ENCODE results near the gene DMD. TPM values are rescaled to one million over a fixed set of nuclear protein-coding genes. Genes with fewer than 3 reads are reported as not detected.
A peak's percentile ranks its signal among the peaks of the same experiment; 100 is the strongest.

The DMD gene
- total RNA-seq, 1 experiment from 2014 or later = 25.3 TPM

DNA sequence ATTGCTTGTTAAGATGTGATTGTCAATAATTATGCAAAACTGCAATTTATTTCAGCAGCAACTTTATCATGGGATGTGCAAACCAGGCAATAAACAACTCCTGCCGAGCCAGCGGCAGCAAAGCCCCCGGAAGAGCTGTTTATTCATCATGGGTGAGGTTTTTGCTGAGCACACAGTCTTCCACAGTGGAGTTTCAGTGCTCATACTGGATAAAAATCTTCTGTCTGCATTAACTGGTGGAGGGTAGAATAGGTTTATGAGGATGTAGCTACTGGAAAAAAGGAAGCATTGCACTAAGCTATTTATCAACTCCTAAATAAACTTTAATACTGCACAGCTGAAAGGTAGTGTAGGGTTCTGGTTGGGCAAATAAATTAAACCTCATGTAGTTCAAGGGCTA is 1582.2 kb downstream of the DMD start:
- Histone ChIP-seq H3F3A (ENCODE audit: insufficient read depth, low read depth) (no peaks in the 10 kb centered on the region), H3K79me2 (ENCODE audit: low read depth) (no peaks in the 10 kb centered on the region), H3K4me2 (no peak overlapping the region), H3K4me1 (replicated peaks; ENCODE audit: insufficient read depth) (no peaks in the 10 kb centered on the region), H3K9me2 (ENCODE audit: insufficient read depth) (no peaks in the 10 kb centered on the region), H3K36me3 (ENCODE audit: low read depth) (no peaks in the 10 kb centered on the region), H3K4me3 (no peak overlapping the region), H3K9me3 (ENCODE audit: insufficient read depth, low read depth) (no peaks in the 10 kb centered on the region), H3K27me3 (ENCODE audit: insufficient read depth, low read depth) (no peaks in the 10 kb centered on the region), H2AFZ (no peak overlapping the region), H4K20me1 (ENCODE audit: insufficient read depth) (no peaks in the 10 kb centered on the region), H3K27ac (no peak overlapping the region)
- intact Hi-C loops (cut with micrococcal nuclease; ENCODE audit: unreplicated experiment) = no loop called here
- no TSS peak for BruUV-seq (replicated peaks)
- DNase-seq = no peak
- TF ChIP-seq, protein P1, sequence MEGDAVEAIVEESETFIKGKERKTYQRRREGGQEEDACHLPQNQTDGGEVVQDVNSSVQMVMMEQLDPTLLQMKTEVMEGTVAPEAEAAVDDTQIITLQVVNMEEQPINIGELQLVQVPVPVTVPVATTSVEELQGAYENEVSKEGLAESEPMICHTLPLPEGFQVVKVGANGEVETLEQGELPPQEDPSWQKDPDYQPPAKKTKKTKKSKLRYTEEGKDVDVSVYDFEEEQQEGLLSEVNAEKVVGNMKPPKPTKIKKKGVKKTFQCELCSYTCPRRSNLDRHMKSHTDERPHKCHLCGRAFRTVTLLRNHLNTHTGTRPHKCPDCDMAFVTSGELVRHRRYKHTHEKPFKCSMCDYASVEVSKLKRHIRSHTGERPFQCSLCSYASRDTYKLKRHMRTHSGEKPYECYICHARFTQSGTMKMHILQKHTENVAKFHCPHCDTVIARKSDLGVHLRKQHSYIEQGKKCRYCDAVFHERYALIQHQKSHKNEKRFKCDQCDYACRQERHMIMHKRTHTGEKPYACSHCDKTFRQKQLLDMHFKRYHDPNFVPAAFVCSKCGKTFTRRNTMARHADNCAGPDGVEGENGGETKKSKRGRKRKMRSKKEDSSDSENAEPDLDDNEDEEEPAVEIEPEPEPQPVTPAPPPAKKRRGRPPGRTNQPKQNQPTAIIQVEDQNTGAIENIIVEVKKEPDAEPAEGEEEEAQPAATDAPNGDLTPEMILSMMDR (conservative IDR thresholded peaks at IDR 0.05) = no peak
- no peak for TF ChIP-seq EZH2 (IDR thresholded peaks at IDR 0.05; ENCODE audit: low read depth)
- POLR2A ChIA-PET (ENCODE audit: unreplicated experiment) = no interaction called here
- CTCF ChIA-PET = no interaction called here

DNA sequence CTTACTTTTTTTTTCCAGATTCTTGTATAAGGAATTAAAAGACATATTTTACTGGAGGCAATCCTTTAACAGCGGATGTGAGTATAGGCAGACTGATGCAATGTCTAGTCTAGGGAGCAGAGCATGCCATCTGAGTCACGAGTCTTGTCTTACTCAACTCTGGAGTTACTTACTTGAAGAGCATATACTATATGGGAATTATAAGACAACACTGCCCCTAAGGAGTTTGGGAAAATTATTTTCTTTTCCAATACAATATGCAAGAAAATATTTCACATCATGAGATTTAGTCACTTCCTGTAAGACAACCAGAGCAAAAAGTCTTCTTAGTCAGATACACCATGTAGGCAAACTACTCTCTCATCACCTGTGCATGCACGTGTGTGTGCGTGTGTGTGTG is 1602.2 kb downstream of the DMD start:
- Histone ChIP-seq H3K27me3 (ENCODE audit: insufficient read depth, low read depth) (no peaks in the 10 kb centered on the region), H3K4me3 (no peak overlapping the region), H3K27ac (peak overlapping the region; percentile 61), H2AFZ (no peak overlapping the region), H3K36me3 (ENCODE audit: low read depth) (no peaks in the 10 kb centered on the region), H3K4me1 (replicated peaks; ENCODE audit: insufficient read depth) (0 out of 2 replicates have a peak, but pooled peaks cover 9% of the 10 kb centered on the region), H3K9me3 (ENCODE audit: insufficient read depth, low read depth) (0 out of 2 replicates have a peak, but pooled peaks cover 5% of the 10 kb centered on the region), H4K20me1 (ENCODE audit: insufficient read depth) (no peaks in the 10 kb centered on the region), H3K4me2 (no peak overlapping the region), H3F3A (ENCODE audit: insufficient read depth, low read depth) (no peaks in the 10 kb centered on the region), H3K9me2 (ENCODE audit: insufficient read depth) (no peaks in the 10 kb centered on the region), H3K79me2 (ENCODE audit: low read depth) (no peaks in the 10 kb centered on the region)
- ChIA-PET CTCF (no interaction called here), POLR2A (ENCODE audit: unreplicated experiment) (no interaction called here)
- intact Hi-C loops (cut with micrococcal nuclease; ENCODE audit: unreplicated experiment) = no loop called here
- TF ChIP-seq, protein P1 (conservative IDR thresholded peaks at IDR 0.05) = no peak
- no peak for TF ChIP-seq EZH2 (IDR thresholded peaks at IDR 0.05; ENCODE audit: low read depth)
- BruUV-seq (replicated peaks) = no TSS peak
- peak in 1 of 2 experiments; percentile 48 for DNase-seq

DNA sequence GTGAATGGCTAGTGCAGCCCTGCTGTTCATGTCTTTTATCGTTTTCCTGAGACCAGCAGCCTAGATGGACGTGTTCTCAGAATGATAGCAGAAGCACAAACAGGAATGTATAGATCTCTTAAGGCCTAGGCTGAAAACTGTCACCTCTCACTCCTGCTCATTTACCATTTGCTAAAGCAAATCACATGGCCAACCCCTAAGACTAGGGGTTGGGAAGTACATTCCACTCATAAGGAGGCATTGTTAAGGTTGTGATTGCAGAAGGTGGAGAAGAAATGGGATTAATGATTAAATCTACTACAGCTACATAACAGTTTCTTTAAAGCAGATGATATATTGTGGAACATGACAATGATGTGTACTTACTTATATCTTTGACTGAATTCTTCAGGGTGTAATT is 1602.7 kb downstream of the DMD start:
- Histone ChIP-seq H3F3A (ENCODE audit: insufficient read depth, low read depth) (no peaks in the 10 kb centered on the region), H3K27ac (peak overlapping the region; percentile 61), H3K36me3 (ENCODE audit: low read depth) (no peaks in the 10 kb centered on the region), H3K9me3 (ENCODE audit: insufficient read depth, low read depth) (0 out of 2 replicates have a peak, but pooled peaks cover 5% of the 10 kb centered on the region), H3K9me2 (ENCODE audit: insufficient read depth) (no peaks in the 10 kb centered on the region), H3K4me2 (no peak overlapping the region), H4K20me1 (ENCODE audit: insufficient read depth) (no peaks in the 10 kb centered on the region), H2AFZ (no peak overlapping the region), H3K4me1 (replicated peaks; ENCODE audit: insufficient read depth) (0 out of 2 replicates have a peak, but pooled peaks cover 9% of the 10 kb centered on the region), H3K4me3 (no peak overlapping the region), H3K27me3 (ENCODE audit: insufficient read depth, low read depth) (no peaks in the 10 kb centered on the region), H3K79me2 (ENCODE audit: low read depth) (no peaks in the 10 kb centered on the region)
- intact Hi-C loops (cut with micrococcal nuclease; ENCODE audit: unreplicated experiment) = no loop called here
- DNase-seq = no peak
- POLR2A ChIA-PET (ENCODE audit: unreplicated experiment) = no interaction called here
- no TSS peak for BruUV-seq (replicated peaks)
- CTCF ChIA-PET = no interaction called here
- TF ChIP-seq, protein P1 (conservative IDR thresholded peaks at IDR 0.05) = no peak
- no peak for TF ChIP-seq EZH2 (IDR thresholded peaks at IDR 0.05; ENCODE audit: low read depth)
